ENCODE measurements around the gene RAC3. TPM values are rescaled to one million over a fixed set of nuclear protein-coding genes. Genes with fewer than 3 reads are reported as not detected.

The RAC3 gene
- total RNA-seq, 2 experiments from 2014 or later: 3.3 to 5.3 TPM

- Histone ChIP-seq H3K27ac (ENCODE audit: low read depth in 1 of 2, low read length in 2 of 2) (no peak overlapping the region), H3K27me3 (ENCODE audit: control insufficient read depth in 1 of 2, insufficient read depth in 2 of 2, low read length in 2 of 2) (no peaks in the 10 kb centered on the region), H3K4me1 (ENCODE audit: insufficient read depth, low read length) (no peaks in the 10 kb centered on the region), H3K36me3 (ENCODE audit: insufficient read depth, low read length) (no peaks in the 10 kb centered on the region), H3K4me3 (ENCODE audit: low read length) (no peak overlapping the region), H3K9me3 (ENCODE audit: control insufficient read depth in 1 of 2, insufficient read depth in 1 of 2, low read length in 2 of 2) (no peaks in the 10 kb centered on the region)
- ATAC-seq (ENCODE audit: poor library complexity) (no peak), DNase-seq (no peak)
- ChIA-PET CTCF (interaction anchor here (1.2 kb wide), 1 partner anchor 51 kb away, joined by 3 read pairs; no protein-coding TSS in a partner anchor), POLR2A (no interaction called here)
- TF ChIP-seq CTCF (IDR thresholded peaks at IDR 0.05): no peak
- Mint-ChIP-seq H3K27me3 (no peaks in the 10 kb centered on the region), H3K9me3 (no peaks in the 10 kb centered on the region), H3K4me1 (ENCODE audit: low read depth) (no peaks in the 10 kb centered on the region), H3K27ac (no peak overlapping the region), H3K4me3 (no peak overlapping the region), H3K36me3 (ENCODE audit: low read depth) (no peaks in the 10 kb centered on the region)
- intact Hi-C loops (cut with DNase I, micrococcal nuclease): no loop called here
These were observed 20.6 kb upstream of the RAC3 start for GRCh38 chr17:82010575-82011525.

- DNase-seq: no peak
- no peak overlapping the region for H3K4me3 Mint-ChIP-seq
These were observed 19.8 kb upstream of the RAC3 start for GRCh38 chr17:82011617-82012187.

GRCh38 chr17:82012261-82012639 is 19.2 kb upstream of the RAC3 start:
- Histone ChIP-seq H3K4me3 (ENCODE audit: low read length) (no peak overlapping the region), H3K36me3 (ENCODE audit: insufficient read depth, low read length) (no peaks in the 10 kb centered on the region), H3K9me3 (ENCODE audit: control insufficient read depth in 1 of 2, insufficient read depth in 1 of 2, low read length in 2 of 2) (no peaks in the 10 kb centered on the region), H3K27ac (ENCODE audit: low read depth in 1 of 2, low read length in 2 of 2) (no peak overlapping the region), H3K27me3 (ENCODE audit: control insufficient read depth in 1 of 2, insufficient read depth in 2 of 2, low read length in 2 of 2) (no peaks in the 10 kb centered on the region), H3K4me1 (ENCODE audit: insufficient read depth, low read length) (no peaks in the 10 kb centered on the region)
- POLR2A ChIA-PET: interaction anchor here (0.5 kb wide), 1 partner anchor 10 kb away, joined by 3 read pairs; the partner anchor contains the start of gene CENPX
- intact Hi-C loops (cut with DNase I, micrococcal nuclease): no loop called here
- no peak for DNase-seq
- Mint-ChIP-seq H3K27ac (no peak overlapping the region), H3K4me3 (no peak overlapping the region), H3K36me3 (ENCODE audit: low read depth) (no peaks in the 10 kb centered on the region), H3K27me3 (no peaks in the 10 kb centered on the region), H3K4me1 (ENCODE audit: low read depth) (no peaks in the 10 kb centered on the region), H3K9me3 (no peaks in the 10 kb centered on the region)
- TF ChIP-seq CTCF (IDR thresholded peaks at IDR 0.05): no peak
- ATAC-seq (ENCODE audit: poor library complexity): no peak
- CTCF ChIA-PET: interaction anchor here (1.2 kb wide), 1 partner anchor 53 kb away, joined by 5 read pairs; no protein-coding TSS in a partner anchor

More at GRCh38 chr17:82011617-82012187, 19.8 kb upstream of the RAC3 start:
- Mint-ChIP-seq H3K9me3 (no peaks in the 10 kb centered on the region), H3K27ac (no peak overlapping the region), H3K27me3 (no peaks in the 10 kb centered on the region), H3K36me3 (ENCODE audit: low read depth) (no peaks in the 10 kb centered on the region), H3K4me1 (ENCODE audit: low read depth) (no peaks in the 10 kb centered on the region)
- ChIA-PET POLR2A (no interaction called here), CTCF (no interaction called here)
- ATAC-seq (ENCODE audit: poor library complexity): no peak
- Histone ChIP-seq H3K36me3 (ENCODE audit: insufficient read depth, low read length) (no peaks in the 10 kb centered on the region), H3K27me3 (ENCODE audit: control insufficient read depth in 1 of 2, insufficient read depth in 2 of 2, low read length in 2 of 2) (no peaks in the 10 kb centered on the region), H3K9me3 (ENCODE audit: control insufficient read depth in 1 of 2, insufficient read depth in 1 of 2, low read length in 2 of 2) (no peaks in the 10 kb centered on the region), H3K4me3 (ENCODE audit: low read length) (no peak overlapping the region), H3K27ac (ENCODE audit: low read depth in 1 of 2, low read length in 2 of 2) (no peak overlapping the region), H3K4me1 (ENCODE audit: insufficient read depth, low read length) (no peaks in the 10 kb centered on the region)
- intact Hi-C loops (cut with DNase I, micrococcal nuclease): no loop called here
- no peak for TF ChIP-seq CTCF (IDR thresholded peaks at IDR 0.05)

Measured in CD4-positive, alpha-beta T cell (primary cell).